NCI-H2107 treated with DMSO at 0.1 percent for 48 hours (cell line): ENCODE results near the gene PIF1.
A peak's percentile ranks its signal among the peaks of the same experiment; 100 is the strongest.
"Not testable (repeated sequence)": the region's sequence is repeated elsewhere in the genome, so short reads cannot be mapped to it uniquely, and the experiment has no call there.

Experiments used
- DNase-seq: peaks from one replicate; lab custom pipeline; 2025; ENCODE audit not compliant: unreplicated experiment; lab: John Stamatoyannopoulos, UW

The PIF1 gene

GRCh38 chr15:64810497-64811326, 14.7 kb downstream of the PIF1 start:
- no peak for DNase-seq

GRCh38 chr15:64809649-64810496, 15.6 kb downstream of the PIF1 start:
- peak; percentile 36 for DNase-seq

GRCh38 chr15:64808785-64809453, 16.5 kb downstream of the PIF1 start:
- DNase-seq, result no peak

- DNase-seq, result no peak
These were observed 17.7 kb downstream of the PIF1 start for GRCh38 chr15:64807751-64808222.

GRCh38 chr15:64807051-64807749, 18.2 kb downstream of the PIF1 start:
- no peak for DNase-seq

- DNase-seq, result no peak
These were observed 18.9 kb downstream of the PIF1 start for GRCh38 chr15:64806509-64806908.

DNA sequence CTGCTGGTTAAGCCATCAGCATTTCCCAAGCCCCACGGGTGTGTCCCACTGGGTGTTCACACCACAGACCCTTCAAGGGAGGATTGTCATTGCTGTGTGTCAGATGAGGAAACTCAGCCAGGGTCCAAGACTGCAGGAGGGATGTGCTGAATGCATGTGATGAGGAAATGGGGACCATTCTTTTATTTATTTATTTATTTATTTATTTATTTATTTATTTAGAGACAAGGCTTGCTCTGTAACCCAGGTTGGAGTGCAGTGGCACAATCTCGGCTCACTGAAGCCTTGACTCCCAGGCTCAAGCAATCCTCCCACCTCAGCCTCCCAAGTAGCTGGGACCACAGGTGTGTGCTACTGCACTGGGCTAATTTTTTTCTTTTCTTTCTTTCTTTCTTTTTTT, 20.8 kb downstream of the PIF1 start:
- DNase-seq, result no peak

DNA sequence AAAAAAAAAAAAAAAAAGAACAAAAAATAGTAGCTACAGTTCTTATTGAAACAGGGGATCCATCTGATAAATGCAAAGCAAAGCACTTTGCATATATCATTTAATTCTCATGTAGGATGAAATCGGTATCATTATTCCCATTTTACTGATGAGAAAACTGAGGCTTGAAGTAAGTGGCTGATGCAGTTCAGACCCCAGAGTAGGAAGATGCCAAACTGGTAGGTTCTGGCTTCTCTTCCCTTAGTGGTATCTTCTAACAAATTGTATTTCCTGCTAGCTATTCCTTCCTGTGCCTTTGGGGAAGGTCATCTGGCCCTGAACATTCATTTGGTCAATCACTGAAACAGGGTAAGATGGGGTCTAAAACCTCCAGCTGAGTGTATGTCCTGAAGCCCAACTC, 21.9 kb downstream of the PIF1 start:
- DNase-seq, result no peak

GRCh38 chr15:64800476-64800875, 25.0 kb downstream of the PIF1 start:
- no peak for DNase-seq

- not testable (repeated sequence) for DNase-seq
These were observed 26.5 kb downstream of the PIF1 start for GRCh38 chr15:64798905-64799304.

- not testable (repeated sequence) for DNase-seq
These were observed 29.5 kb downstream of the PIF1 start for GRCh38 chr15:64795921-64796320.

GRCh38 chr15:64795299-64795698, 30.1 kb downstream of the PIF1 start:
- DNase-seq, result not testable (repeated sequence)

DNA sequence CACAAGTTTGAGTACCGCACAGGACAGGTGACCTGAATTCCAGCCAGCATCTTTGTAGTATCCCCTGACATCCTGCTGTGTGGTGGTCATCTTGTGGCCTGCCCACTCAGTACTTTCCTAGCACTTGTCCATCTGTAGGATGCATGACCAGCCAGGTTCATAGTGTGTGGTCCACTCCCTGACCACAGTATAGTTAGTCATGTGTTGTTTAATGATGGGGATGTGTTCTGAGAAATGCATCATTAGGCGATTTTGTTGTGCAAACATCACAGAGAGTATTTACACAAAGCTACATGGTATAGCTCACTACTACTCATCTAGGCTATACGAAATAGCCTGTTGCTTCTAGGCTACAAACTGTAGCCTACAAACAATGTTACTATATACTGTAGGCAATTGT, 33.2 kb downstream of the PIF1 start:
- DNase-seq, result no peak

- no peak for DNase-seq
These were observed 34.0 kb downstream of the PIF1 start for GRCh38 chr15:64791401-64791800.

GRCh38 chr15:64783796-64784195, 41.7 kb downstream of the PIF1 start:
- no peak for DNase-seq

- no peak for DNase-seq
These were observed 42.7 kb downstream of the PIF1 start for GRCh38 chr15:64782751-64783150.

DNA sequence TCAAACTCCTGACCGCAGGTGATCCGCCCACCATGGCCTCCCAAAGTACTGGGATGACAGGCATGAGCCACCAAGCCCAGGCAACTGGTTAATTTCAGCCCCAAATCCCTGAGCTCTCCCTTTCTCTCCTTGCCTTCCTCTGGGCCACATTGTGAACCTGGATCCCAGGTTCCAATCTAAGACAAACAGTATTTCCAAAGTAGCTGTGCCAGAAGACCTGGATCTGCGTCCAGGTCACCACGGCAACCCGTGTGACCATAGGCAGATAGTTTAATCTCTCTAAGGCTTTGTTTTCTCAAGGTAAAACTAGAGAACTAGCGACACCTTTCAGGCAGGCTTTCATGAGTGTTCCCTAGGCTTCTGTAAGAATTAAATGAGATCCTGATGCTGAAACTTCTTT, 44.1 kb downstream of the PIF1 start:
- DNase-seq, result no peak

DNA sequence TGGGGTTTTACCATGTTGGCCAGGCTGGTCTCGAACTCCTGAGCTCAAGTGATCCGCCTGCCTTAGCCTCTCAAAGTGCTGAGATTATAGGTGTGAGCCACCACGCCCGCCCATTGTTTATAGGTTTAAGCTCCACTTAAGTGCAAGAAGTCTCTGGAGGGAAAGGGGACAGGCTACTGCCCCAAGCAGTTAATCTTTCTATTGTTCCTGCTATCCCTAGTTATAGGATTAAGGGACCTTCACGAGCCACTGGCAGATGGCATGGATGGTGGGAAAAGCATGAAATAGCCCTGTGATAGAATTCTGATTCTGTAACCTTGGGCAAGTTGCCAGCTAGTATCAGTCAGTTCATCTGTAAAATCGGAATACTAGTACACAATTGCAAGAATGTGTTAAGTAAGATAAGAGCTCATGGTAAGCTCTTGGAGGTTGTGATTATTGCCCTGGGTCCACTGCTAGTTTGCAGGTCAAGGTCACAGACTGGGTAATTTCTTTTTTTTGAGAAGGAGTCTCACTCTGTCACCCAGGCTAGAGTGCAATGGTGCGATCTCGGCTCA, 44.8 kb downstream of the PIF1 start:
- no peak for DNase-seq

DNA sequence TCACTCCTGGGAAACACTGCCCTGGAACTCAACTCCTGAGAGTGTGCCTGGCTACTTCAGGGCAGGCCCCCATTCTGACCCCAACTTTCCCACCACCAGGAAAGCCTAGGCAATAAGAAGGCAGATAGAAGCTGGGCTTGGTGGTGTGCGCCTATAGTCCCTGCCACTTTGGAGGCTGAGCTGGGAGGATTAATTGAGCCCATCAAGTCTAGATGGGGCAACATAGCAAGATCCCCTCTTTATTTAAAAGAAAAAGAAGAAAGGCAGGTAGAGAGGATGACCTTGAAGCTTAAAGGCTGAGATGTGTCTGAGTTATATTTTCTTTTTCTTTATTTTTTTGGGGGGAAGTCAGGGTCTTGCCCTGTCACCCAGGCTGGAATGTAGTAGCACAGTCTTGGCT, 45.8 kb downstream of the PIF1 start:
- DNase-seq, result no peak

GRCh38 chr15:64779024-64779423, 46.4 kb downstream of the PIF1 start:
- DNase-seq, result no peak

GRCh38 chr15:64776402-64776786, 49.1 kb downstream of the PIF1 start:
- DNase-seq, result no peak
